Parathyroid adenoma (tissue), 2 donors: Measurements from ENCODE around the gene STX8.
"Not testable (repeated sequence)": the region's sequence is repeated elsewhere in the genome, so short reads cannot be mapped to it uniquely, and the experiment has no call there.

Source experiments
- H2AFZ ChIP-seq: fragments of 300-600 bp; sonication (generic); one replicate; pipeline ENCODE4 v1.7.0; 2017; ENCODE audit warnings: antibody characterized with exemption, mild to moderate bottlenecking
- H3K27ac ChIP-seq: fragments of 300-600 bp; sonication (generic); one replicate; pipeline ENCODE4 v1.7.0; 2017
- H3K27me3 ChIP-seq: fragments of 300-600 bp; sonication (generic); one replicate; pipeline ENCODE4 v1.7.0; 2017; ENCODE audit warnings: low read length; ENCODE audit not compliant: control insufficient read depth, insufficient read depth
- H3K36me3 ChIP-seq: fragments of 300-600 bp; sonication (generic); one replicate; pipeline ENCODE4 v1.7.0; 2017; ENCODE audit warnings: low read length; ENCODE audit not compliant: control insufficient read depth, insufficient read depth
- H3K4me1 ChIP-seq: fragments of 300-600 bp; sonication (generic); one replicate; pipeline ENCODE4 v1.7.0; 2017; ENCODE audit warnings: control low read depth
- H3K4me2 ChIP-seq: fragments of 300-600 bp; sonication (generic); one replicate; pipeline ENCODE4 v1.7.0; 2017; ENCODE audit warnings: low read length
- H3K4me3 ChIP-seq: fragments of 300-600 bp; sonication (generic); one replicate; pipeline ENCODE4 v1.7.0; 2017; ENCODE audit warnings: low read depth, low read length
- H3K79me2 ChIP-seq: fragments of 300-600 bp; sonication (generic); one replicate; pipeline ENCODE4 v1.7.0; 2017; ENCODE audit warnings: control low read depth
- H3K9ac ChIP-seq: fragments of 300-600 bp; sonication (generic); one replicate; pipeline ENCODE4 v1.7.0; 2017; ENCODE audit warnings: mild to moderate bottlenecking
- H3K9me3 ChIP-seq: fragments of 300-600 bp; sonication (generic); one replicate; pipeline ENCODE4 v1.7.0; 2017; ENCODE audit warnings: low read length; ENCODE audit not compliant: control insufficient read depth
- TF ChIP-seq, protein P1 (sequence below): fragments of 300-600 bp; sonication (generic); IDR thresholded peaks from one replicate; pipeline ENCODE4 v1.7.0; 2017; ENCODE audit warnings: antibody characterized with exemption, mild to moderate bottlenecking
- donor health status: primary hyperparathyroidism.

The STX8 gene

DNA sequence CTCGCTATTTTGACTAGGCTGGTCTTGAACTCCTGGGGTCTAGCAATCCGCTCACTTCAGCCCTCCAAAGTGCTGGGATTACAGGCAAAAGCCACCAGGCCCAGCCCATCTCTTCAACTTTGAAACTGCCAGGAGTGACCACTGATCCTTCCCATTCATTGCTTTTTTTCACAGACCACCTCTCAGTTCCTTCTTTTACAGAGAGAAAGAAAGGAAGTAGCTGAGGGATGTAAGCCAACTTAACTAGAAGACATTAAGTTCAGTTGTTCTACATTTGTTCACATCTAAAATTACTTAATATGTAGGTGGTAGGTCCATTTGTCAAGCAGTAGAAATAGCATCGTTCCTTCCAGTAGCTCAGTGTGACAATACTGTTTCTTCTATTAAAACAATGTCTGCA is 219.8 kb downstream of the STX8 start:
- H3K36me3 ChIP-seq, result no peaks in the 10 kb centered on the region
- no peak overlapping the region for H3K4me2 ChIP-seq
- H3K27ac ChIP-seq, result no peak overlapping the region
- no peaks in the 10 kb centered on the region for H3K9me3 ChIP-seq
- no peak overlapping the region for H3K9ac ChIP-seq
- H3K4me3 ChIP-seq, result no peak overlapping the region
- H3K27me3 ChIP-seq, result no peaks in the 10 kb centered on the region
- no peak overlapping the region for H2AFZ ChIP-seq
- TF ChIP-seq, protein P1, sequence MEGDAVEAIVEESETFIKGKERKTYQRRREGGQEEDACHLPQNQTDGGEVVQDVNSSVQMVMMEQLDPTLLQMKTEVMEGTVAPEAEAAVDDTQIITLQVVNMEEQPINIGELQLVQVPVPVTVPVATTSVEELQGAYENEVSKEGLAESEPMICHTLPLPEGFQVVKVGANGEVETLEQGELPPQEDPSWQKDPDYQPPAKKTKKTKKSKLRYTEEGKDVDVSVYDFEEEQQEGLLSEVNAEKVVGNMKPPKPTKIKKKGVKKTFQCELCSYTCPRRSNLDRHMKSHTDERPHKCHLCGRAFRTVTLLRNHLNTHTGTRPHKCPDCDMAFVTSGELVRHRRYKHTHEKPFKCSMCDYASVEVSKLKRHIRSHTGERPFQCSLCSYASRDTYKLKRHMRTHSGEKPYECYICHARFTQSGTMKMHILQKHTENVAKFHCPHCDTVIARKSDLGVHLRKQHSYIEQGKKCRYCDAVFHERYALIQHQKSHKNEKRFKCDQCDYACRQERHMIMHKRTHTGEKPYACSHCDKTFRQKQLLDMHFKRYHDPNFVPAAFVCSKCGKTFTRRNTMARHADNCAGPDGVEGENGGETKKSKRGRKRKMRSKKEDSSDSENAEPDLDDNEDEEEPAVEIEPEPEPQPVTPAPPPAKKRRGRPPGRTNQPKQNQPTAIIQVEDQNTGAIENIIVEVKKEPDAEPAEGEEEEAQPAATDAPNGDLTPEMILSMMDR, result no peak
- no peaks in the 10 kb centered on the region for H3K4me1 ChIP-seq
- H3K79me2 ChIP-seq, result no peaks in the 10 kb centered on the region

DNA sequence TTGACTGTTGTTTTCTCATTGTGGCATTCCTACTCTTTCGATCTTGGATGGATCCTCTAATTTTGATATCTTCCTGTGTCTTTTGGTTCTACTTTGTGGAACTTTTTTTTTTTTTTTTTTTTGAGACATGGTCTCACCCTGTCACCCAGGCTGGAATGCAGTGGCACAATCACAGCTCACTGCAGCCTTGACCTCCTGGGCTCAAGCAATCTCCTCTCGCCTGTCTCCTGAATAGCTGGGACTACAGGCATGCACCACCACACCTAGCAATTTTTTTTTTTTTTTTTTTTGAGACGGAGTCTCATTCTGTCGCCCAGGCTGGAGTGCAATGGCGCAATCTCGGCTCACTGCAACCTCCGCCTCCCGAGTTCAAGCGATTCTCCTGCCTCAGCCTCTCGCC is 220.4 kb downstream of the STX8 start:
- H3K36me3 ChIP-seq, H3K4me3 ChIP-seq, H3K27me3 ChIP-seq, H3K9me3 ChIP-seq, H3K4me1 ChIP-seq, H3K4me2 ChIP-seq, H3K79me2 ChIP-seq, H3K27ac ChIP-seq, H3K9ac ChIP-seq, H2AFZ ChIP-seq: not testable (repeated sequence)

- Histone ChIP-seq H3K4me1 (no peaks in the 10 kb centered on the region), H2AFZ (no peak overlapping the region), H3K27ac (no peak overlapping the region), H3K36me3 (no peaks in the 10 kb centered on the region), H3K27me3 (no peaks in the 10 kb centered on the region), H3K79me2 (no peaks in the 10 kb centered on the region), H3K4me3 (no peak overlapping the region), H3K9ac (no peak overlapping the region), H3K4me2 (no peak overlapping the region), H3K9me3 (no peaks in the 10 kb centered on the region)
- TF ChIP-seq, protein P1, result no peak
These were observed 225.5 kb downstream of the STX8 start for GRCh38 chr17:9350080-9350479.

DNA sequence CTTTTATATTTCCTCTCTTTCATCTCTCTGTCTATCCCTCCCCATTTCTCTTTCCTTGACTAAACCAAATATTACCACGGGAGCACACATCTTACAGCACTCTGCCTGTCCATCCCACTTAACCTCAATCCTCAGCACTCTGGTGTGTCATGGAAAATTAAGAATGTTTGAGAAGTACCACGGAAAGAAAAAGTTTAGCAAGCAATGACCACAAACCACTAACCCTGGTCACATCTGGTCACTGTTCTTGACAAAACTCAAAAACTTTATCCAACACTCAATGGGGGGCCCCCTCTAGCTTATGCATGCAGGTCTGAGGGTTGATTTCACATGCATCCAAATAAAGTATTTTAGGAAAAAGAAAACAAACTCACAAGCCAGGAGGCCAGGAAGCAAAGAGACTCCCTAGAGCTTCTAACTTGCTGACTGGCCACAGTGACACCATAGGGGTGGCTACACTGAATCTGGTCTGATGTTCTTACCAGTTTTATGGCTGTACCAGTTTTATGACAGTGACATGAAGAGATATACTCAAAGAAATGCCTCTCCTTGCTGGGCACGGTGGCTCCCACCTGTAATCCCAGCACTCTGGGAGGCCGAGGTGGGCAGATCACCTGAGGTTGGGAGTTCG is 229.2 kb downstream of the STX8 start:
- no peaks in the 10 kb centered on the region for H3K36me3 ChIP-seq
- H3K4me2 ChIP-seq, result no peak overlapping the region
- no peak overlapping the region for H3K27ac ChIP-seq
- no peaks in the 10 kb centered on the region for H3K4me1 ChIP-seq
- no peaks in the 10 kb centered on the region for H3K27me3 ChIP-seq
- TF ChIP-seq, protein P1, result no peak
- no peak overlapping the region for H3K4me3 ChIP-seq
- H3K9me3 ChIP-seq, result no peaks in the 10 kb centered on the region
- H3K79me2 ChIP-seq, result no peaks in the 10 kb centered on the region
- H3K9ac ChIP-seq, result no peak overlapping the region
- H2AFZ ChIP-seq, result no peak overlapping the region

GRCh38 chr17:9343516-9343915 is 232.1 kb downstream of the STX8 start:
- TF ChIP-seq, protein P1, result no peak
- Histone ChIP-seq H2AFZ (no peak overlapping the region), H3K27ac (no peak overlapping the region), H3K9ac (no peak overlapping the region), H3K9me3 (no peaks in the 10 kb centered on the region), H3K79me2 (no peaks in the 10 kb centered on the region), H3K4me3 (no peak overlapping the region), H3K4me2 (no peak overlapping the region), H3K4me1 (no peaks in the 10 kb centered on the region), H3K36me3 (no peaks in the 10 kb centered on the region), H3K27me3 (no peaks in the 10 kb centered on the region)
